Measurements from ENCODE around the gene B4GALNT4.
"Not testable (repeated sequence)": the region's sequence is repeated elsewhere in the genome, so short reads cannot be mapped to it uniquely, and the experiment has no call there.

DNA sequence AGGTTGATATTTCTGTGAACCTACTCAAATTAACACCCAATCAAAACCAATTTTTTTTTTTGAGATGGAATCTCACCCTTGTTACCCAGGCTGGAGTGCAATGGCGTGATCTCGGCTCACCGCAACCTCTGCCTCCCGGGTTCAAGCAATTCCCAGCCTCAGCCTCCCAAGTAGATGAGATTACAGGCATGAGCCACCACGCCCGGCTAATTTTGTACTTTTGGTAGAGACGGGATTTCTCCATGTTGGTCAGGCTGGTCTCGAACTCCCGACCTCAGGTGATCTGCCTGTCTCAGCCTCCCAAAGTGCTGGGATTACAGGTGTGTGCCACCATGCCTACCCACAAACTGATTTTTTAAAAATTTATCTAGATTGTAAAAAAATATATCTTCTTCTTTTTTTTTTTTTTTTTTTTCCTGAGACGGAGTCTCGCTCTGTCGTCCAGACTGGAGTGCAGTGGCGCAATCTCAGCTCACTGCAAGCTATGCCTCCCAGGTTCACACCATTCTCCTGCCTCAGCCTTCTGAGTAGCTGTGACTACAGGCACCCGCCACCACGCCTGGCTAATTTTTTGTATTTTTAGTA lies 40.7 kb upstream of the B4GALNT4 start:
- TF ChIP-seq, protein P1, sequence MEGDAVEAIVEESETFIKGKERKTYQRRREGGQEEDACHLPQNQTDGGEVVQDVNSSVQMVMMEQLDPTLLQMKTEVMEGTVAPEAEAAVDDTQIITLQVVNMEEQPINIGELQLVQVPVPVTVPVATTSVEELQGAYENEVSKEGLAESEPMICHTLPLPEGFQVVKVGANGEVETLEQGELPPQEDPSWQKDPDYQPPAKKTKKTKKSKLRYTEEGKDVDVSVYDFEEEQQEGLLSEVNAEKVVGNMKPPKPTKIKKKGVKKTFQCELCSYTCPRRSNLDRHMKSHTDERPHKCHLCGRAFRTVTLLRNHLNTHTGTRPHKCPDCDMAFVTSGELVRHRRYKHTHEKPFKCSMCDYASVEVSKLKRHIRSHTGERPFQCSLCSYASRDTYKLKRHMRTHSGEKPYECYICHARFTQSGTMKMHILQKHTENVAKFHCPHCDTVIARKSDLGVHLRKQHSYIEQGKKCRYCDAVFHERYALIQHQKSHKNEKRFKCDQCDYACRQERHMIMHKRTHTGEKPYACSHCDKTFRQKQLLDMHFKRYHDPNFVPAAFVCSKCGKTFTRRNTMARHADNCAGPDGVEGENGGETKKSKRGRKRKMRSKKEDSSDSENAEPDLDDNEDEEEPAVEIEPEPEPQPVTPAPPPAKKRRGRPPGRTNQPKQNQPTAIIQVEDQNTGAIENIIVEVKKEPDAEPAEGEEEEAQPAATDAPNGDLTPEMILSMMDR (IDR thresholded peaks at IDR 0.05), result not testable (repeated sequence)
- not testable (repeated sequence) for TF ChIP-seq POLR2A (IDR thresholded peaks at IDR 0.05)
